GM18498 (cell line): Measurements from ENCODE around the gene MCRS1.

ENCODE experiments used
- ATAC-seq: cut with Tn5 transposase; IDR thresholded peaks from one replicate; pipeline ENCODE4 v1.9.1; 2021; ENCODE audit warnings: mild to moderate bottlenecking, moderate library complexity; ENCODE audit not compliant: unreplicated experiment

Gene MCRS1

GRCh38 chr12:49556391-49557186 is 11.4 kb downstream of the MCRS1 start:
- no peak for ATAC-seq

- no peak for ATAC-seq
These were observed 12.1 kb downstream of the MCRS1 start for GRCh38 chr12:49555631-49556390.

GRCh38 chr12:49554266-49554665 is 13.7 kb downstream of the MCRS1 start:
- no peak for ATAC-seq

GRCh38 chr12:49553512-49554088 is 14.3 kb downstream of the MCRS1 start:
- no peak for ATAC-seq

GRCh38 chr12:49552899-49553298 is 15.0 kb downstream of the MCRS1 start:
- no peak for ATAC-seq

- no peak for ATAC-seq
These were observed 15.5 kb downstream of the MCRS1 start for GRCh38 chr12:49552425-49552824.

GRCh38 chr12:49552014-49552413 is 15.9 kb downstream of the MCRS1 start:
- no peak for ATAC-seq

GRCh38 chr12:49550693-49551252 is 17.2 kb downstream of the MCRS1 start:
- no peak for ATAC-seq

- ATAC-seq, result no peak
These were observed 17.9 kb downstream of the MCRS1 start for GRCh38 chr12:49549735-49550692.

- no peak for ATAC-seq
These were observed 18.9 kb downstream of the MCRS1 start for GRCh38 chr12:49548822-49549648.

- ATAC-seq, result no peak
These were observed 19.5 kb downstream of the MCRS1 start for GRCh38 chr12:49548481-49548821.

GRCh38 chr12:49547090-49547690 is 20.8 kb downstream of the MCRS1 start:
- no peak for ATAC-seq

- ATAC-seq, result no peak
These were observed 21.5 kb downstream of the MCRS1 start for GRCh38 chr12:49546481-49546880.

- no peak for ATAC-seq
These were observed 22.1 kb downstream of the MCRS1 start for GRCh38 chr12:49545815-49546214.

- no peak for ATAC-seq
These were observed 23.8 kb downstream of the MCRS1 start for GRCh38 chr12:49543914-49544815.

GRCh38 chr12:49543221-49543913 is 24.6 kb downstream of the MCRS1 start:
- ATAC-seq, result no peak

- no peak for ATAC-seq
These were observed 25.3 kb downstream of the MCRS1 start for GRCh38 chr12:49542592-49543160.
